ENCODE results near the gene TUBD1. TPM values are rescaled to one million over a fixed set of nuclear protein-coding genes. Genes with fewer than 3 reads are reported as not detected.
"Not testable (repeated sequence)": the region's sequence is repeated elsewhere in the genome, so short reads cannot be mapped to it uniquely, and the experiment has no call there.

TUBD1 gene
- total RNA-seq, result 1 to 10 TPM; 7.9 to 8.3 TPM

- POLR2A ChIA-PET, result interaction anchor here (0.6 to 1.2 kb wide), 8 partner anchors 21 to 145 kb away, joined by 3 to 5 read pairs (median 4); no protein-coding TSS in a partner anchor
- CTCF ChIA-PET, result interaction anchor here (0.5 to 1.4 kb wide), 3 partner anchors 20 to 185 kb away, joined by 3 read pairs; no protein-coding TSS in a partner anchor
These were observed at the start of gene TUBD1, which contains the start of gene RPS6KB1 for GRCh38 chr17:59892924-59893675. Gene TUBD1, minus strand, starts transcription at chr17:59892943. Its CDS starts 1,941 bp downstream, at chr17:59891002. Gene RPS6KB1, plus strand, starts transcription at chr17:59893121. Its CDS starts 64 bp downstream, at chr17:59893185.

- ChIA-PET CTCF (interaction anchor here (0.6 kb wide), 1 partner anchor 383 kb away, joined by 3 read pairs; no protein-coding TSS in a partner anchor), POLR2A (interaction anchor here (0.5 to 0.6 kb wide), 2 partner anchors 47 to 923 kb away, joined by 3 to 6 read pairs; no protein-coding TSS in a partner anchor)
These were observed 48.4 kb upstream of the TUBD1 start for GRCh38 chr17:59941131-59941530.

GRCh38 chr17:59940697-59941096 is 48.0 kb upstream of the TUBD1 start:
- POLR2A ChIA-PET, result interaction anchor here (0.5 to 0.6 kb wide), 3 partner anchors 47 to 924 kb away, joined by 3 to 11 read pairs (median 6); no protein-coding TSS in a partner anchor
- CTCF ChIA-PET, result interaction anchor here (0.6 kb wide), 1 partner anchor 382 kb away, joined by 3 read pairs; no protein-coding TSS in a partner anchor

DNA sequence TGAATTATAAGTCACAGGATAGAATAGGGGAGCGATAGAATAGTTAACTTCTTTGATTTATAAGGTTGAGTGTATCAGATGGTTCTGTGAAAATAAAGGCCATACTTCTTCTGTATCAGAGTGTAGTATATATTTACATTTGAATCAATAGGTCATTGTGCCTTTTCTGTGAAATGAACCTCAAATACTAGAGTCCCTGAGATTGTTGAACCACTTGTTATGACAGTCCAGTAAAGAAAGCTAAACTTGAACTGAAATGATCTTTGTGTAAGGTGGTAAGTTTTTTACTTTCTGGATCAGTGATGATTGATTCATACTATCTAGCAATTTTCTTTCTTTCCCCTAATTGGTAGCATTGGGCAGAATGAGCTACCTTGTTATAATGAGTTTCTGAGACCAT is 40.6 kb upstream of the TUBD1 start:
- POLR2A ChIA-PET, CTCF ChIA-PET: not testable (repeated sequence)

GRCh38 chr17:59930768-59931167 is 38.0 kb upstream of the TUBD1 start:
- CTCF ChIA-PET, POLR2A ChIA-PET: not testable (repeated sequence)

DNA sequence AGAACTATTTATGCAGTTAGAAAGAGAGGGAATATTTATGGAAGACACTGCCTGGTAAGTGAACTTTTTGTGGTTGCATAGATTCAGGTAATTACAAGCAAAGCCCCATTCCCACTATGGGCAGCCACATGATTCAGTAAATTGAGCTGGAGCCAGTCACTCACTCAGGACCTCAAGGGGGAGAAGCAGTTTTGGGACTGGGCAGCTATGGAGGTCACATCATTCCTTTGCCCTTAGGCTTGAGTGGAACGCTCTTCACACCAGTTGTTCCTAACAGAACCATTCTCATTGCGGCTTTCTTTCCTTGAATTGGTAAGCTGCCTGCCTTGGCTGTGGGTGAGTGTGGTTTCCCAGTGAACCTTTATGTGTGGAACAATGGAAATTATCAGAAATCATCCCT is 37.4 kb upstream of the TUBD1 start:
- POLR2A ChIA-PET, CTCF ChIA-PET: not testable (repeated sequence)

- POLR2A ChIA-PET, CTCF ChIA-PET: not testable (repeated sequence)
These were observed 27.9 kb upstream of the TUBD1 start for GRCh38 chr17:59920637-59921036.

GRCh38 chr17:59916446-59916845 is 23.7 kb upstream of the TUBD1 start:
- ChIA-PET CTCF (no interaction called here), POLR2A (no interaction called here)

- CTCF ChIA-PET, result interaction anchor here (0.6 to 1.5 kb wide), 7 partner anchors 9 to 139 kb away, joined by 3 to 6 read pairs (median 4); partner anchors contain the start of genes RNFT1, RPS6KB1 and TUBD1
- POLR2A ChIA-PET, result interaction anchor here (1.0 kb wide), 1 partner anchor 21 kb away, joined by 4 read pairs; no protein-coding TSS in a partner anchor
These were observed 21.6 kb upstream of the TUBD1 start for GRCh38 chr17:59914274-59914854.

- CTCF ChIA-PET, result no interaction called here
These were observed 14.7 kb upstream of the TUBD1 start for GRCh38 chr17:59907467-59907866.

DNA sequence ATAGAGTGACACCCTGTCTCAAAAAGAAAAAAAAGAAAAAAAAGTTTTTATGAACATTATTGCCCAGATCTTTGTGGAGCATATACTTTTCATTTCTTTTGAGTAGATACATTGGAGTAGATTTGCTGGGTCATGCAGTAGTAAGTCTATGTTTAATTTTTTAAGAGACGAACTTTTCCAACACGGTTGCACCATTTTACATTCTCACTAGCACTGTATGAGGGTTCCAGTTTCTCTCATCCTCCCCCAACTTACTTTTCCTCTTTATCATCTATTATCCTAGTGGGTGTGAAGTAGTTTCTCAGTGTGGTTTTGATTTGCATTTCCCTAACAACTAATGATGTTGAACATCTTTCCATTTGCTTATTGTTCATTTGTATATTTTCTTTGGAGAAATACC is 10.7 kb upstream of the TUBD1 start:
- ChIA-PET POLR2A (no interaction called here), CTCF (no interaction called here)

More at GRCh38 chr17:59907467-59907866, 14.7 kb upstream of the TUBD1 start:
- POLR2A ChIA-PET, result no interaction called here

DNA sequence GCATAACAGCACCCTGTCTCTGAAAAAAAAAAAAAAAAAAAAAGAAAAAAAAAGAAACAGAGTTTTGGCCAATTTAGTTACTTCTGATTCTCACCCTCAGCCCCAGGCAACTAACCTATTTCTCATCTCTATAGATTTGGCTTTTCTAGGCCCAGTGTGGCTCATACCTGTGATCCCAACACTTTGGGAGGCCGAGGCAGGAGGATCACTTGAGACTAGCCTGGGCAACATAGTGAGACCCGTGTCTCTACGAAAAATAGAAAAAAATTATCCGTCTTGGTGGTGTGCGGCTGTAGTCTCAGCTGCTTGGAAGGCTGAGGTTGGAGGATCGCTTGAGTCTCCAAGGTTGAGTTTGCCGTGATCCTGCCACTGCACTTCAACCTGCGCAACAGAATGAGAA is 8.9 kb upstream of the TUBD1 start:
- POLR2A ChIA-PET, result interaction anchor here (0.6 kb wide), 1 partner anchor 64 kb away, joined by 3 read pairs; no protein-coding TSS in a partner anchor
- CTCF ChIA-PET, result interaction anchor here (0.6 kb wide), 1 partner anchor 36 kb away, joined by 3 read pairs; no protein-coding TSS in a partner anchor

- ChIA-PET POLR2A (no interaction called here), CTCF (no interaction called here)
These were observed 6.4 kb upstream of the TUBD1 start for GRCh38 chr17:59899099-59899498.

GRCh38 chr17:59897090-59897489 is 4.3 kb upstream of the TUBD1 start:
- ChIA-PET POLR2A (no interaction called here), CTCF (no interaction called here)

GRCh38 chr17:59893676-59894100 is 945 bp upstream of the TUBD1 start:
- POLR2A ChIA-PET, result interaction anchor here (0.6 to 0.9 kb wide), 7 partner anchors 21 to 328 kb away, joined by 3 to 6 read pairs (median 3); partner anchors contain the start of gene DHX40
- CTCF ChIA-PET, result interaction anchor here (0.5 to 1.4 kb wide), 4 partner anchors 20 to 184 kb away, joined by 3 read pairs; no protein-coding TSS in a partner anchor

- ChIA-PET CTCF (interaction anchor here (0.6 to 1.4 kb wide), 3 partner anchors 21 to 186 kb away, joined by 3 read pairs; no protein-coding TSS in a partner anchor), POLR2A (interaction anchor here (0.6 to 1.2 kb wide), 4 partner anchors 10 to 138 kb away, joined by 3 to 6 read pairs (median 4); no protein-coding TSS in a partner anchor)
These were observed 356 bp downstream of the TUBD1 start for GRCh38 chr17:59892251-59892923.

DNA sequence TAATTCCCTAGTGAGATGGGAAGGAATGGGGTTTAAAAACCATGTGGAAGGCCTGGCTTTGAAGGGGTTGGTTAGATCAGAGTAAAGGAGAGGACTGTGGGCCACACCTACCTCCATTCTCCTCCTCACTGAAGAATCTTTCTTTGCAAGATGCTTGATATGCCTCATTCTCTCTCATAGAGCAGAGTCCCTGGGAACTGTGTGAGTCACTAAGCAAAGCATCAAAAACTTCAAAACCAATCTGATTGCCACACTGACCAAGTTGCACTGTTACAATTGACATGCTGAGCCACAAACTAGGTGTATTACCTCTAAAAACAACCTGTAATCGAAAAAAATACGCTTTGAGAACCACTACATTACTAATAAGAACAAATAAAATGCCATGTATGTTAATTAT is 2.0 kb downstream of the TUBD1 start:
- POLR2A ChIA-PET, result no interaction called here
- CTCF ChIA-PET, result no interaction called here

DNA sequence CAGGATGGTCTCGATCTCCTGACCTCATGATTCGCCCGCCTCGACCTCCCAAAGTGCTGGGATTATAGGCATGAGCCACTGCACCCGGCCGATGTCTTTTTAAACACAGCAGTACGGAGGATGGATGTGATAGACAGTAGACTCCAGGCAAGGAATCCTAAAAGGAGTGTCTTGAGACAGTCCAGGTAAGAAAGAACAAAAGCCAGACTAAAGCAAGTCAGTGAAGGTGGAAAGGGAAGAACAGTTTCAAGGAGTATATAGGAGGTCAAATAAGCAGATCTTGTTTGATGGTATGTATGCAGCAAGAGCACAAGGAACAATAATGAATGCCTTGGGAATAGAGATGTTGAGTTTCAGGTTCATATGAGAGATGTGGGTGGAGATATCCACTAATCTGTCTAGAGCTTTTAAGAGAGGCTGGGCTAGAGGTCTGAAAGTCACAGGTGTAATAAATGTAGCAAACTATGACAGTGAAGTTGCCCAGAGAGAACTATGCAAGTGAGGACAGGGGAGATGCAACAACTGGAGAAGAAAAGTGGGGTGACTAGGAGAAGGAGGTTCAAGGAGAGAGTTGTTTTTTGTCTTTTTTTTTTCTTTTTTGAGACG is 4.5 kb downstream of the TUBD1 start:
- CTCF ChIA-PET, result no interaction called here
- POLR2A ChIA-PET, result no interaction called here

- ChIA-PET POLR2A (interaction anchor here (0.6 kb wide), 1 partner anchor 90 kb away, joined by 6 read pairs; no protein-coding TSS in a partner anchor), CTCF (no interaction called here)
These were observed 7.9 kb downstream of the TUBD1 start for GRCh38 chr17:59884861-59885260.
